Osteocyte (in vitro differentiated cells): ENCODE data around the gene KIF24. TPM values are rescaled to one million over a fixed set of nuclear protein-coding genes. Genes with fewer than 3 reads are reported as not detected.

Source experiments
- DNase-seq: peaks from one replicate; pipeline ENCODE4 v3.0.0; 2021; ENCODE audit warnings: mixed read lengths; ENCODE audit not compliant: unreplicated experiment; ENCODE audit errors: extremely low spot score
- H3K27ac Mint-ChIP-seq: one replicate; pipeline ENCODE4 v1.8.0; 2021; ENCODE audit warnings: mild to moderate bottlenecking, mixed read lengths; ENCODE audit not compliant: unreplicated experiment
- H3K27me3 Mint-ChIP-seq: one replicate; pipeline ENCODE4 v1.8.0; 2021; ENCODE audit warnings: mixed read lengths; ENCODE audit not compliant: unreplicated experiment
- H3K36me3 Mint-ChIP-seq: one replicate; pipeline ENCODE4 v1.8.0; 2021; ENCODE audit warnings: mixed read lengths; ENCODE audit not compliant: unreplicated experiment
- H3K4me1 Mint-ChIP-seq: one replicate; pipeline ENCODE4 v1.8.0; 2021; ENCODE audit warnings: mixed read lengths; ENCODE audit not compliant: unreplicated experiment
- H3K4me3 Mint-ChIP-seq: one replicate; pipeline ENCODE4 v1.8.0; 2021; ENCODE audit warnings: mild to moderate bottlenecking, moderate library complexity, mixed read lengths; ENCODE audit not compliant: unreplicated experiment
- H3K9me3 Mint-ChIP-seq: one replicate; pipeline ENCODE4 v1.8.0; 2021; ENCODE audit warnings: mixed read lengths; ENCODE audit not compliant: unreplicated experiment
- total RNA-seq: library from RNA; stranded (reverse); gene quantifications from 2 replicates; pipeline ENCODE4 v1.2.1, GENCODE V29; 2021
- TF ChIP-seq, protein P1 (sequence below): fragments of 200-600 bp; sonication (generic); IDR thresholded peaks from 2 replicates; pipeline ENCODE4 v1.5.0; 2021; ENCODE audit warnings: antibody characterized with exemption, mild to moderate bottlenecking, moderate library complexity

KIF24 gene
- total RNA-seq, 1 donor from 2014 or later: 1.4 TPM

DNA sequence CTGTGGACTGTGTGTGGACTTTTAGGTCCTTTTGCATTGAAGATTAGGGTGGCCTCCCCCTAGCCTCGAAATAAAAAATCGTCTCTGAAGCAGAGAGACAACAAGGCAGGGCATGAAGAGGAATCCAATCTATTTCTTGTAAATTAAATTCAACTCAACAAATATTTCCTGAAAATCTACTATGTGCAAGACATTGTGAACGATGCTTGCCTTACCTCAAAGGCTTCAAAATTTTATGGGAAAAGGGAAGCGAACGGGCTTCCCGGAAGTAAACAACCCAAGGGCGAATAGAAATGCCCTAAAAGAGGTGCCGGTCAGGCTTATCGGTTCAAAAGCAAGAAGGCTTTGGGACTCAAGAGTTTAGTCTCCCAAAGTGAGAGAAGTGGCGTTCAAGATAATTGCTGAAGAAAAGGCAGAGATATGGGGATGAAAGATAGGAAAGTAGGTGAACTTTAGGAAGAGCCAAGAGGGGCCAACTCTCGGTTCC lies 525 bp downstream of the KIF24 start:
- TF ChIP-seq, protein P1, sequence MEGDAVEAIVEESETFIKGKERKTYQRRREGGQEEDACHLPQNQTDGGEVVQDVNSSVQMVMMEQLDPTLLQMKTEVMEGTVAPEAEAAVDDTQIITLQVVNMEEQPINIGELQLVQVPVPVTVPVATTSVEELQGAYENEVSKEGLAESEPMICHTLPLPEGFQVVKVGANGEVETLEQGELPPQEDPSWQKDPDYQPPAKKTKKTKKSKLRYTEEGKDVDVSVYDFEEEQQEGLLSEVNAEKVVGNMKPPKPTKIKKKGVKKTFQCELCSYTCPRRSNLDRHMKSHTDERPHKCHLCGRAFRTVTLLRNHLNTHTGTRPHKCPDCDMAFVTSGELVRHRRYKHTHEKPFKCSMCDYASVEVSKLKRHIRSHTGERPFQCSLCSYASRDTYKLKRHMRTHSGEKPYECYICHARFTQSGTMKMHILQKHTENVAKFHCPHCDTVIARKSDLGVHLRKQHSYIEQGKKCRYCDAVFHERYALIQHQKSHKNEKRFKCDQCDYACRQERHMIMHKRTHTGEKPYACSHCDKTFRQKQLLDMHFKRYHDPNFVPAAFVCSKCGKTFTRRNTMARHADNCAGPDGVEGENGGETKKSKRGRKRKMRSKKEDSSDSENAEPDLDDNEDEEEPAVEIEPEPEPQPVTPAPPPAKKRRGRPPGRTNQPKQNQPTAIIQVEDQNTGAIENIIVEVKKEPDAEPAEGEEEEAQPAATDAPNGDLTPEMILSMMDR: no peak
- Mint-ChIP-seq H3K9me3 (no peaks in the 10 kb centered on the region), H3K27me3 (no peaks in the 10 kb centered on the region), H3K4me1 (peaks cover 27% of the 10 kb centered on the region), H3K36me3 (peaks cover 2% of the 10 kb centered on the region), H3K4me3 (peak overlapping the region; percentile 94), H3K27ac (peak overlapping the region; percentile 97)
- no peak for DNase-seq

DNA sequence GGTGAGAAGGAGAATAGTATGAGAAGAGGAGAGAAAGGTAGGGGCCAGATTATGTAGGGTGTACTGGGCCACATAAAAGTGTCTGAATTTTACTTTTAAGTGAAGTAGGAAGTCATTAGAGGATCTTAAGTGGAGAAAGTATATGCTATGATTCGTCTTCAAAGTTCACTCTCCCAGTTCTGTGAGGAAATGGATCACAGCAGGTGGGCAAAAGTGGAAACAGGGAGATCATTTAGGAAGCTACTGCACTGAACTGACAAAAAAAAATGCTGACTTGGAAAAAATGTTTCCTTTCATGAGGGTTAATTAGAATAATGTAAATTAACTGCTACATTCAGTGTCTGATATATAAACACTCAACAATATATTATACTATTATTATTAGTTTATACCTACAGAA lies 2.4 kb downstream of the KIF24 start:
- Mint-ChIP-seq H3K27me3 (no peaks in the 10 kb centered on the region), H3K27ac (no peak overlapping the region), H3K4me1 (peaks cover 25% of the 10 kb centered on the region), H3K9me3 (no peaks in the 10 kb centered on the region), H3K36me3 (peaks cover 2% of the 10 kb centered on the region), H3K4me3 (no peak overlapping the region)
- TF ChIP-seq, protein P1: no peak
- DNase-seq: no peak

DNA sequence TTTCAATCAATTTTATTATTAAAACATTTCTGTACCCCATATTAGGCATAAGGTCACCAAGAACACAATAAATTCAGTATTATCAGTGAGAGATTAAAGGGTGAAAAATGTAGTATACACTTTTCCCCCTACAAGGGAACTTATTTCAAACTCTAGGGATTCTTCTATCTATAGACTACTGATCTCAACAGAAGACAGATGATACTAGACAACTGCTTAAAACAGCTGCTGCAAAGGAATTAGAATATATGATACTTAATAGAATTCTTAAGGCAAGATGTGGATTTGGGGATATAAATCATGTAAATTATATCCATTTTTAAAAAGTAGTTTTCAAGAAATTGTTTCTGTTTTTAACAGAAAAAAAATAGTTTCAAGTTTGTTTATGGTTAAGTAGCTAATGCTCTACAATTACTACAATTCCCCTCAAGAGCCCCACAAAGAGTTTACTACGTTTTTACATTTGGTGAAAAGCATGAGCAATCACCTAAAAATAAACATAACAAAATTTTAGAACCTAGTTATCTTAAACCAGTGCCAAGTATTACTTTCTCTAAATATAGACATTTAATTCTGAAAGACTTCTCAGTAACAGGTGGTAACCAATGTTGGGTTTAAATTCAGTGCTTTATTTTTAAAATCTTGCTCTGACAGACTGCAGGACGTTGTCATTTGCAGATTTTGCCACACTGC lies 6.0 kb downstream of the KIF24 start:
- DNase-seq: no peak
- H3K36me3 Mint-ChIP-seq: no peaks in the 10 kb centered on the region
- H3K9me3 Mint-ChIP-seq: no peaks in the 10 kb centered on the region
- peaks cover 8% of the 10 kb centered on the region for H3K4me1 Mint-ChIP-seq
- TF ChIP-seq, protein P1: no peak
- no peak overlapping the region for H3K27ac Mint-ChIP-seq
- H3K4me3 Mint-ChIP-seq: no peak overlapping the region
- no peaks in the 10 kb centered on the region for H3K27me3 Mint-ChIP-seq

DNA sequence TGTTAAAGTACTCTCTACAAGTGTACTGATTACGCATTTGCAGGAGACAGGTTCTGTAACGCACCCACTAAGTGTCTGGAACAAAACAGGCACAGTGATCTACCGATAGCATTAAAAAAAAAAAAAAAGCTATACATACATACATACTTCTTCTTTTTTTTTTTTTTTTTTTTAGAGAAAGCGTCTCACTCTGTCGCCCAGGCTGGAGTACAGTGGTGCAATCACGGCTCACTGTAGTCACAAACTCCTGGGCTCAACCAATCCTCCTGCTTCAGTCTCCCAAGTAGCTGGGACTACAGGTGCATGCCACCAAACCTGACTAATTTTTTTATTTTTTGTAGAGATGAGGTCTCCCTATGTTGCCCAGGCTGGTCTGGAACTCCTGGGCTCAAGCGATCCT lies 7.6 kb downstream of the KIF24 start:
- H3K4me1 Mint-ChIP-seq: peaks cover 2% of the 10 kb centered on the region
- no peak overlapping the region for H3K27ac Mint-ChIP-seq
- DNase-seq: no peak
- no peaks in the 10 kb centered on the region for H3K9me3 Mint-ChIP-seq
- H3K27me3 Mint-ChIP-seq: no peaks in the 10 kb centered on the region
- TF ChIP-seq, protein P1: no peak
- no peak overlapping the region for H3K4me3 Mint-ChIP-seq
- H3K36me3 Mint-ChIP-seq: no peaks in the 10 kb centered on the region

DNA sequence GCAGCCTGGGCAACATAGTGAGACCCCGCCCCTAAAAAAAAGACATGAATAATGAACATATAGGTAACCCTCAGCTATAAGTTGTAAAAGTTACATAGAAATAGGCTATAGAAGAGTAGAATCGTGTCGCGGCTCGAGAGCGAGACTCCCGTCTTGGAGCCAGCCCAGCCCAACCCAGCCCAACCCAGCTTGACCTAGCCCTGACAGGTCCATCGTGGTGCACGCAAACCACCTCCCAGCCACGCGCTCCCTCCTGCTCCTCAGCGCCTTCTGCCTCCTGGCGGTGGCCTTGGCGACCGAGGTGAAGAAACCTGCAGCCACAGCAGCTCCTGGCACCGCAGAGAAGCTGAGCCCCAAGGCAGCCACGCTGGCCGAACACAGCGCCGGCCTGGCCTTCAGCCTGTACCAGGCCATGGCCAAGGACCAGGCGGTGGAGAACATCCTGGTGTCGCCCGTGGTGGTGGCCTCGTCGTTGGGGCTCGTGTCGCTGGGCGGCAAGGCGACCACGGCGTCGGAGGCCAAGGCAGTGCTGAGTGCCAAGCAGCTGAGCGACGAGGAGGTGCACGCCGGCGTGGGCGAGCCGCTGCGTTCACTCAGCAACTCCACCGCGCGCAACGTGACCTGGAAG lies 10.8 kb downstream of the KIF24 start:
- Mint-ChIP-seq H3K27ac (no peak overlapping the region), H3K4me1 (no peaks in the 10 kb centered on the region), H3K4me3 (no peak overlapping the region), H3K27me3 (no peaks in the 10 kb centered on the region), H3K36me3 (no peaks in the 10 kb centered on the region), H3K9me3 (no peaks in the 10 kb centered on the region)
- TF ChIP-seq, protein P1: no peak
- DNase-seq: no peak
